Measurements from ENCODE around the gene DRGX. TPM values are rescaled to one million over a fixed set of nuclear protein-coding genes. Genes with fewer than 3 reads are reported as not detected.

DRGX gene
- total RNA-seq: not detected in 2 replicates

DNA sequence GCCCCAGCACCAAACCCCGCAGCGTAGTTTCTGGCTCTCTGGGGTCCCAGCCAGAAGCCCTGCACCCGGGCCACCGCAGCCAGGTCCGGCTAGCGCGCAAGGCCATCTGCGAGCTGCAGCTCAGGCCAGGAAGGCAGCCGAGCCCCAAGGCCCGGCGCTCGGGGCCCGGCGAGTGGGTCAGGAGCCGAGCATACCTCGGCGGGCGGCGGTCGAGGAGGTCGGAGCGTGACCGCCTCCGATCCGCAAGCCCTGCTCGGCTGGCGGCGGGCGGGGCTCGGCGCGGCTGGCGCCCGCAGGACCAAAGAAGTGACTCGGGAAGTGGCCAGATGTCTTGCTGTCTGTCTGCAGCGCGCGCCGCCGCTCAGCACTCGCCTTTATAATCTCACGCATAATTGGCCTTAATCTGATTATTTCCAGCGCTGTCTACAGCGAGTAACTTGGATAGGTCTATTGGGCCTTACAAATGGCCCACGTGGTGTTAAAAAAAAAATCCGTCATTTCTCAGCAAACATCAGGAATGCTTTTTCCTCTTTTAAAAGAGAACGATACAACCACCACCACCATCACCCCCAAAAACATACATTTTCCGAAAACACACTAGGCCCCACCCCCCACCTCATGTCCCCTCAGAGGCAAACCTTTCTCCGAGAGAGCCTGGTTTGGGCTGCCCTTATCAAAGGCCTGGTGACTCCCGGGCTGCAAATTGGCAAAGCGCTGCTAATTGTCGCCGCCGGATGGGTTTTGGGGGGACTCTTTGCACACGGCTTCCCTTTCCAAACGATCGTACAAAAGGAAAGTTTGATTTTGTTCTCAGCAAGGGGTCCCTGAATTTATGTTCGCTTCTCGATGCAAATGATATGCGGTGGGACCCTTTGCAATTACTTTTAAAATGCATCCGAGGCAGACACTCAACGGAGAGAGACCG, at the start of gene DRGX:
Gene DRGX (minus strand): TSS at position 349 of the 925 bp plus-strand sequence. CDS start 649 bp downstream, outside the sequence.

Other genes with a start within 250 kb of the DRGX start
- gene TMEM273, start 207.7 kb downstream of the DRGX start, total RNA-seq: under 0.01 TPM in 1 of 2 replicates, not detected in the other
- gene C10orf71, start 96.9 kb downstream of the DRGX start, total RNA-seq: not detected in 2 replicates
- gene ERCC6, start 143.0 kb upstream of the DRGX start, total RNA-seq: 16.1 and 17.1 TPM in 2 replicates
- not detected in 2 replicates for gene SLC18A3, start 214.2 kb upstream of the DRGX start, total RNA-seq
- not detected in 2 replicates for gene CHAT, start 217.9 kb upstream of the DRGX start, total RNA-seq